GM06990 (cell line): ENCODE data around the gene PTPRD.

Source experiments
- DNase-seq: peaks from one replicate; pipeline ENCODE4 v3.0.0-alpha.2; 2011; ENCODE audit not compliant: insufficient read length; ENCODE audit errors: extremely low read depth
- H3K27me3 ChIP-seq: replicated peaks from 2 replicates; pipeline ENCODE4 v1.6.0; 2011; ENCODE audit warnings: low read length; ENCODE audit not compliant: control insufficient read depth, insufficient read depth
- H3K36me3 ChIP-seq: 2 replicates; pipeline ENCODE4 v1.5.1; 2011; ENCODE audit warnings: low read length; ENCODE audit not compliant: control insufficient read depth, insufficient read depth
- H3K4me3 ChIP-seq: replicated peaks from 2 replicates; pipeline ENCODE4 v1.5.1; 2011; ENCODE audit warnings: low read depth, mild to moderate bottlenecking, control low read depth, low read length
- TF ChIP-seq, protein P1 (sequence below): IDR thresholded peaks from 2 replicates; pipeline ENCODE4 v1.5.1; 2011; ENCODE audit warnings: low read length, control low read depth, mild to moderate bottlenecking, inconsistent platforms; ENCODE audit not compliant: insufficient read depth, poor library complexity, severe bottlenecking

The PTPRD gene

GRCh38 chr9:8685825-8686224 is 1927.0 kb downstream of the PTPRD start:
- Histone ChIP-seq H3K4me3 (no peak overlapping the region), H3K36me3 (no peaks in the 10 kb centered on the region), H3K27me3 (no peaks in the 10 kb centered on the region)
- TF ChIP-seq, protein P1, sequence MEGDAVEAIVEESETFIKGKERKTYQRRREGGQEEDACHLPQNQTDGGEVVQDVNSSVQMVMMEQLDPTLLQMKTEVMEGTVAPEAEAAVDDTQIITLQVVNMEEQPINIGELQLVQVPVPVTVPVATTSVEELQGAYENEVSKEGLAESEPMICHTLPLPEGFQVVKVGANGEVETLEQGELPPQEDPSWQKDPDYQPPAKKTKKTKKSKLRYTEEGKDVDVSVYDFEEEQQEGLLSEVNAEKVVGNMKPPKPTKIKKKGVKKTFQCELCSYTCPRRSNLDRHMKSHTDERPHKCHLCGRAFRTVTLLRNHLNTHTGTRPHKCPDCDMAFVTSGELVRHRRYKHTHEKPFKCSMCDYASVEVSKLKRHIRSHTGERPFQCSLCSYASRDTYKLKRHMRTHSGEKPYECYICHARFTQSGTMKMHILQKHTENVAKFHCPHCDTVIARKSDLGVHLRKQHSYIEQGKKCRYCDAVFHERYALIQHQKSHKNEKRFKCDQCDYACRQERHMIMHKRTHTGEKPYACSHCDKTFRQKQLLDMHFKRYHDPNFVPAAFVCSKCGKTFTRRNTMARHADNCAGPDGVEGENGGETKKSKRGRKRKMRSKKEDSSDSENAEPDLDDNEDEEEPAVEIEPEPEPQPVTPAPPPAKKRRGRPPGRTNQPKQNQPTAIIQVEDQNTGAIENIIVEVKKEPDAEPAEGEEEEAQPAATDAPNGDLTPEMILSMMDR = no peak
- no peak for DNase-seq

- Histone ChIP-seq H3K4me3 (no peak overlapping the region), H3K27me3 (no peaks in the 10 kb centered on the region), H3K36me3 (no peaks in the 10 kb centered on the region)
- no peak for DNase-seq
- TF ChIP-seq, protein P1 = no peak
Observed at GRCh38 chr9:8684978-8685708, 1927.7 kb downstream of the PTPRD start.

GRCh38 chr9:8683496-8683895 is 1929.3 kb downstream of the PTPRD start:
- no peaks in the 10 kb centered on the region for H3K36me3 ChIP-seq
- H3K27me3 ChIP-seq = no peaks in the 10 kb centered on the region
- H3K4me3 ChIP-seq = no peak overlapping the region
- DNase-seq = no peak
- TF ChIP-seq, protein P1 = no peak

- TF ChIP-seq, protein P1 = no peak
- no peak overlapping the region for H3K4me3 ChIP-seq
- no peaks in the 10 kb centered on the region for H3K36me3 ChIP-seq
- H3K27me3 ChIP-seq = no peaks in the 10 kb centered on the region
- no peak for DNase-seq
Observed at GRCh38 chr9:8680658-8681057, 1932.1 kb downstream of the PTPRD start.

DNA sequence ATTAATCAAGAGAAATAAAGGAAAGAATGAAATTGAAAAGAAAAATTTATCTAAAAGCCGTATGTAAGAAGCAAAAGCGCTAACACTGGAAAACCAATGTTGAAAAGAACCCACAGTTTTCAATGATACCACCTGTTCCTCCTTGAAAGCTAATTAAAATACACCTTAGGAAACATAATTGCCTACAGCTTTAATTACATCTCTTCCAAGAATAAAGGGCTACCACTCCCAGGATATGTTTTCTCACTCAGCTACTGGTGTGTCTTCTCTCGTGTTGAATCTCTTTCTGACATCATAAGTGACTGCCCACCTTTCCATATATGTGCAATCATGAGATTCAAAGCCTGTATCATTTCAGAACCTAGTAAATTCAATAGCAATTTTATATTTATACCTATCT is 1932.6 kb downstream of the PTPRD start:
- TF ChIP-seq, protein P1 = no peak
- Histone ChIP-seq H3K4me3 (no peak overlapping the region), H3K36me3 (no peaks in the 10 kb centered on the region), H3K27me3 (no peaks in the 10 kb centered on the region)
- DNase-seq = no peak
